ENCODE data around the gene EXOC2.

- no peak for TF ChIP-seq ZFP3 (CRISPR knock-in tag; IDR thresholded peaks at IDR 0.05)
- TF ChIP-seq GLIS3 (CRISPR knock-in tag; IDR thresholded peaks at IDR 0.05): no peak
These were observed 245.4 kb downstream of the EXOC2 start for GRCh38 chr6:447381-448165.

All from SK-N-SH treated with all-trans-retinoic acid at 6 μM for 48 hours (cell line).